Fibroblast of skin of left quadriceps (primary cell): ENCODE data around the gene ARHGEF28.

ENCODE experiments used
- DNase-seq, 2 experiments: peaks; one replicate each; pipeline ENCODE4 v3.0.0-alpha.2; 2013; ENCODE audit warnings: low read depth in 2 of 2

The ARHGEF28 gene

DNA sequence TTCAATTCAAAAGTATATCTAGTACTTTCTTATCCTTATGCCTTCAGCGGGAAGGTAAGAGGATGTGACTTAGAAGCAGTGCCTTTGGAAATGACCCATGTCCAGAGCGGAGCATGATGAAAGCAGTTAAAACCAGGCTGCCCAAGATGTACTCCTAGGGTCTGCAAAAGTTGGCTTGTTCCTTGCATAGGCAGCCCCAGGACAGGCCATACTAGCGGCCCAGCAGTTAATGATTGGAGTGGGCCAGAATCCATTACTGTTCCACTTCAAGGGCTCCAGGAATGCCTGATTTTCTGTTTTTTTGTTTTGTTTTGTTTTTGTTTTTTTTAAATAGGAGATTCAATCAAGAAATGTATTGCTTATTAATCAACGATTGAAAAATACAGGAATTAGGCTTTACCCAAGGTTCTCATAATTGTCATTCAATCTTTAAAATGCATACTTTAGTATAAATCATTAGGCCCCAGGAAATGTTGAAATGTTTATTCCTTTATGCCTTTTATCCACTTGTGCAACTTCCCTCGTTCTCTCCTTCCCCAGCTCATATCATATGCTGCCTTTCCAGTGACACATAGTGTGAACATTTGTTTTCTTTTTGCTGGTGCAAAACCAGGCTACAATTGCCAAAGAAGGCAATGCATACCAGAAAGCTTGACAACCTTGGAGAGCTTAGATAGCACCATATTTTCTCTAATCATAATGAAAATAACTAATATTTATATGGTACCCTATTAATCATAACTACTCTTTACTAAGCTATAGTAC is 190.8 kb downstream of the ARHGEF28 start:
- peak; percentile 63 for DNase-seq

DNA sequence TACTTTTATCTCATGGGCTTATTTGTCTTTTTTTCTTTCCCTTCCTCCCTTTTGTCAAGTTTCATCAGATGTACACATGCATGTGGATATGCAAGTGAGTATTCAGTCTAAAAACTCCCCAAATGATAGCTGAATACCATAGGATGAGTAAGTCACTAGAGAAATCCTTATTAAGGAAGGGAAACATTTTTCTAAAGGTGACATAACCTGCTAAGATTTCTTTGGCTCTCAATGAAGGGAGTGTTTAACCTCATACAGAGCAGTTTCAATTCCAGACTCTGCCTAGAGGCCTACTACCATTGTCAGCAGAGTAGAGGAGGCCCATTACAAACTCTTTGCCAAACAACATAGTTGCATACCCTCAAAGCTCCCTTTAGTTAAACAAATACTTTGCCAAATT is 192.4 kb downstream of the ARHGEF28 start:
- DNase-seq, result peak; percentile 51 to 53

- no peak for DNase-seq
Measured at GRCh38 chr5:73820326-73820725, 194.3 kb downstream of the ARHGEF28 start.

DNA sequence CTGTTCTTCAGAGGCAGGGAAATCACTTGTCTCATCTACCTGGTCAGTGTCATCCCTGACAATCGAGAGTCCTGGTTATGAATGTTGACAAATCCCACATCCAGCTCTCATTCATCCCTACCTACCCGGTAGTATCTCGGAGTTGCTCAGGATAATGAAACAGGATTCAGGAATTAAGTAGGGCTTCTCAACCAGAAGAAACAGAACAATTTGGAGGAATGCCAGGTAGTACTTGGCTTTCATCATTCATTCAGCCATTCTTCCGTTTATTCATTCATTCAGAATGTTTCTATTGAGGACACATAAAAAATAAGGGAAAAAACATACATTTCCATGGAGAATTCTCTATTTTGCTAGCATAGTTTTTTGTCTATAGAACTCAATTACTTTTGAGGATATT is 195.0 kb downstream of the ARHGEF28 start:
- DNase-seq, result no peak

- DNase-seq, result no peak
Measured at GRCh38 chr5:73822278-73822988, 196.4 kb downstream of the ARHGEF28 start.

- no peak for DNase-seq
Measured at GRCh38 chr5:73822989-73823339, 197.0 kb downstream of the ARHGEF28 start.

DNA sequence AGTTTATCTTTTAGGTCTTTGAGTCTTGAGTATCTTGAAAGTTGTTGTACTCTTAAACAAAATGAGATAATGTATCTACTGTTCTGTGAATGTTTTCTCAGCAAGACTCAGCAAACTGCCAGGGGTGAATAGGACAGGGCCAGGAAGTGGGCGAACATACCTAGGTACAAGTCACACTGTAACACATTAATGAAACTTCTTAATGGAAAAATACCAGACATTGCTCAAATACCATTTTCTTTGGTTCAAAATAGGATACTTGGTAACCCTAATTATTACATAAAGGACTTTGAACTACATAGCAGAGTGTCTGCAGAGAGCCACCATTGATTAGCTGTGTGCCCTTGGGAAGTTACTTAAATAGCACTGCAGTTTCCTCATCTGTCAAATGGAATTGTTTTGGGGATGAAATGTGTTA is 197.5 kb downstream of the ARHGEF28 start:
- no peak for DNase-seq

DNA sequence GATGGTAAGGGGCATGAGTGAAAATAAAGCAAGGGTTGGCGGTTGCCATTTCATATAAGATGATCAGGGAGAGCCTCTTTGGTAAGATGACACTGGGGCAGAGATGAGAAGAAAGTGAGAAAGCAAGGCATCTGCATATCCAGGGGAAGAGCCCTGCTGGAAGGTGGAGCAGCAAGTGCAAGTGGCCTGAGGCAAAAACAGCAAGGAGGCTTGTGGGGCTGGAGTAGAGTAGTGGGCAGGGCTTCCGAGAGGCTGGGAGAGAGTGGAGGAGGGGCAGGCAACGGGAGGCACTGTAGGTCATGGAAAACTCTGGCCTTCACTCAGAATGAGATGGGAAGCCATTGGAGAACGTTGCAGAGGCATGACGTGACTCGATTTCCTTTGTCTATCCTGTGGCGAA is 199.2 kb downstream of the ARHGEF28 start:
- DNase-seq, result no peak

- no peak for DNase-seq
Measured at GRCh38 chr5:73825736-73826135, 199.7 kb downstream of the ARHGEF28 start.

DNA sequence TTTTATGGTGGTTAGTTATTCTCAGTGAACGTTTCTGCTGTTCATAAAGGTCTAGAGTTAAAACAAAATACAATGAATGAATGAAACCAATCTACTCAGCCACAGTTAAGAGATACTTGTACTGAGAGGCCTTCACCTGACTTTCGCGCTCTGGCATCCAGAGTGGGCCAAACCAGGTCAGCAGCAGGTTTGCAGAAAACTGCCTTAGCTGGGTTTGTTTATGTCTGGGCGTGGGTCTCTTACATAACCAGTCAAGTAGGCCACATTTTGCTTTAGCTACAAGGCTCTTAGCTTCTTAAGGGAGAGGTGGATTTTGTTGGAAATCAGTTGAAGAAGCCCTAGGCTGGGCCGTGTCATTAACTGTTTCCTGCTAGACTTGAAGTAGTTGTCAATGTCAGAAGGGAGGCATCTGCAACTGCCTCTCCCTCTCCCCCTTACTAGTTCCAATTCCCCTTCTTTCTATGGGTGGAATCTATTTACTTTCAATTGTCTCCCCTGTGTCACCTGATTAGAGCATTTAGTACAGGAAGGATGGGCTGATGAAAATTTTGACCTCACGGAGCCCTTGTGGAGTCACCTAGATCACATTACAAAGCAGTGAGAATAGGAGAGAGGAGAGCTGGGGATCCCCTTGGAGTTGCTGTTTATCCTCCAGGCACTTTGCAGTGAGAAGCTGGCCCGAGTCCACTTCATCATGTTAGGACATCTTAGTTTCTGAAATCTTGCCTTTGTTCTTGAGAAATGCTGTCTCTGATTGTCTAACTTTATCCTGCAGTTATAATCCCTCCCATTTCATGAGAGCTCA is 200.5 kb downstream of the ARHGEF28 start:
- peak in 1 of 2 experiments; percentile 14 for DNase-seq

- DNase-seq, result no peak
Measured at GRCh38 chr5:73827106-73827450, 201.1 kb downstream of the ARHGEF28 start.

DNA sequence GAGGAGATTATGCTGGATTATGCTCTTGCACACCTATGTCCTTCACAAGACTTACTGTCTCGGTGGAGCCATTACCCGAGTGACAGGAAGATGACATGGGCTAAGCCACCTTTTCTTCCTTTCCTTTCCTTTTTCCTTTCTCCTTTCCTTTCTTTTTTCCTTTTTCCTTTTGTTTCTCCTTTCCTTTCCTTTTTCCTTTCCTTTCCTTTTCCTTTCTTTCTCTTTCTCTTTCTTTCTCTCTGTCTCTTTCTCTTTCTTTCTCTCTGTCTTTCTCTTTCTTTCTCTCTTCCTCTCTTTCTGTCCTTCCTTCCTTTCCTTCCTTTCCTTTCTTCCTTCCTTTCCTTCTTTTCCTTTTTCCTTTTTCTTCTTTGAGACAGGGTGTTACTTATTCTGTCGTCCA is 202.5 kb downstream of the ARHGEF28 start:
- no peak for DNase-seq

DNA sequence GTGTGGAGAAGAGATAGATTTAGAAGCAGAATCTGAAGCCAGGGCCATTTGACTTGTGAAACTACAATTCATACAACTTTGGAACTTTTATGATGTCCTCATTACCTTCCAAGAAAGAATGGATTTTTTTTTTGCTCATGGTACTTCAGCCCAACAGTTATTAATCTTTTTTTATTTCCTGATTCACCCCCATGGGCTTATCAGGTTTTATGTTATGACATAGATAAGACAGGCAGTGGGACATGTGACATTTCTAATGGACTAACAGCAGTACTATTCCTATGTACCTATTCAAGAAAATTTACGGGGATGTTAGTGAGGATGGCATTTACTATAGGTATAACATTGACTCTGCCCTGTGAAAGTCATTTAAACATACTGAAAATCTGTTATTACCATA is 204.7 kb downstream of the ARHGEF28 start:
- DNase-seq, result no peak

- no peak for DNase-seq
Measured at GRCh38 chr5:73831066-73831465, 205.1 kb downstream of the ARHGEF28 start.

DNA sequence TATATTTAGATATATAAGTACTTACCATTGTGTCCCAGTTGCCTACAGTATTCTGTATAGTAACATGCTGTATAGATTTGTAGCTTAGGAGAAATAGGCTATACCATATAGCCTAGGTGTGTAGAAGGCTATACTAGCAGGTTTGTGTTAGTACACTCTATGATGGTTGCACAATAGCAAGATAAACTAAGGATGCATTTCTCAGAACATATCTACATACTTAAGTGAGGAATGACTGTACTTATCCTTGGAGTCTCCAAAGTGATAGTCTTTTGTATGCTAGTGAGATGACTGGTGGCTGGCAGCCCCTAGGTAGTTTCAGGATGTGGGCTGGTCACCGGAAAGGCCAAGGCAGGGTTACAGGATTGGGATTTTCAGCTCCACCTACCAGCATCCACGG is 208.7 kb downstream of the ARHGEF28 start:
- DNase-seq, result no peak

GRCh38 chr5:73835726-73836125 is 209.7 kb downstream of the ARHGEF28 start:
- no peak for DNase-seq

GRCh38 chr5:73836607-73837006 is 210.6 kb downstream of the ARHGEF28 start:
- no peak for DNase-seq

DNA sequence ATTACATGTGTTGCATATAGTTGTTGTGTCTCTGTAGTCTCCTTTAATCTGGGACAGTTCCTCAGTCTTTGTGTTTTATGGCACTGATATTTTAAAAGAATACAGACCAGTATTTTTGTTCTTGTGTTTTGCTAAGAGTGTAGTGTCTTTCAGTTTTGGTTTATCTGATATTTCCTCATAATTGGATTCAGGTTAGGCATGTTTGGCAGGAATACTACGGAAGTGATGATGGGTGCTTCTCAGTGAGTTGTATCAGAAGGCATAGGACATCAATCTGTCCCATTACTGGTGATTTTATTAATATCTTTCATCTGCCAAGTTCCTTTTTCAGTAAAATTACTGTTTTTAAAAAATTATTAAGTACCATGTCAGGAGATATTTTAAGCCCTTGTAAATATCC is 212.9 kb downstream of the ARHGEF28 start:
- DNase-seq, result no peak

DNA sequence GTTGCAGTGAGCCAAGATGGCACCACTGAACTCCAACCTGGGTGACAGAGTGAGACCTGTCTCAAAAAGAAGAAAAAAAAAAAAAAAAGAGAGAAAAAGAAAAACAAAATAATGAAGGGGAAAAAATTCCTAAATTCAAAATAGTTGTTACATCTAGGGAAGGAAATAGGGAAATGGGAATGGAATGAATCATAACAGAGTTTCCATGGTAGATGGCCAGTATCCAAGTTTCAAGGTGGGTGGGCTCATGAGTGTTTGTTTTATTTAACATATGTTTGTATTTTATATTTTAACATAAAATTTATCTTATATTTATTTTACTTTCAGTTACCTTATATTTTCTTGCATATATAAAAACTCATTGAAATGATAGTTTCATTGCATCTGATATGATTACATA is 215.6 kb downstream of the ARHGEF28 start:
- no peak for DNase-seq

DNA sequence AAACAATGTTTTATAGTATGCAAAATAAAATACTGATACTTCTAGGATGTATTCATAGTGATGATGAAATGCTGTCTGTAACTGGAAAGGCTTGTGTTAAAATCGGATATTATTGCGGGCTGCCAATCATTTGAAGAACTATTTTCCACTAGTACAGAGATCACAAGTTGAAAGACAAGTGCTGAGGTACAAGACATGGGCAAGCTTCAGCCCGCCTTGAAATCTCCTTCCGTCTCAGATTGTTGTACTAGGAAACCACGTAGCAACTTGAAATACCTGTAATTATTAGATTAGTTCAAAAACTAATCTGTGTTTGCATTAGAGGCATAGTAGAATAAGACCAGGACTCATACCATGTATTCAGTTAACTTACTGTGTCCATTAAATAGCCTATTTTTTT is 218.2 kb downstream of the ARHGEF28 start:
- no peak for DNase-seq

DNA sequence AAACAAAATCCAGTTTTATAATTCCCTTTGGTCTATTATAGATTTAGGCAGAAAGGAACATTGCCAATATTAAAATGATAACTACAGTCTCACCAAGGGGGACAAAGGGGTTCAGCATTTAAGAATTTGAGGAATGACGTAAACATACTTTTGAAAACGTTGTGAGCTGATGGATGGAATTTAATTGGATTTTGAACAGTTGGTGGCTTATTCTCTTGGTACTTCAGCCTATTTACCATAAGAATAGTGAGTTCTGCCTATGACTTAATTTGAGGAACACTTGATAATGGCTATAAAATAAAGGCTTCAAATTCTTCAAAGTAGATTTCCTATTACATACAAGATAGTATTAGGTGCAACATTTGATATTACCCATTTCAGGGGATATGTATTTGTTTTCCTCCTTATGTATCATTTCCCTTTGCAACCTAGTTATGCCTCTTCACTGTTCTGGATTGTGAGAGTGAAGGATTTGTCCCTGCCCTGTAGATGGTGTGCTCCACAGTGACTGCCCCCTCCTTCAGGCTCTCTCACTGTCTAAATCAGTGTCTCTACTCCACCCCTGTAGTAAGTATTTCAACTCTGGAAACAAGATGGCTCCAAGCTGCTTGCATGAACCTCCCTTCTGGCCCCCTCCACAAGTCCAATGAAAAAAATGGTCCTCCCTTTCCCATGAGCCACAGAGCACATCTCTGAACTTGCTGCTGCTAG is 225.6 kb downstream of the ARHGEF28 start:
- no peak for DNase-seq

DNA sequence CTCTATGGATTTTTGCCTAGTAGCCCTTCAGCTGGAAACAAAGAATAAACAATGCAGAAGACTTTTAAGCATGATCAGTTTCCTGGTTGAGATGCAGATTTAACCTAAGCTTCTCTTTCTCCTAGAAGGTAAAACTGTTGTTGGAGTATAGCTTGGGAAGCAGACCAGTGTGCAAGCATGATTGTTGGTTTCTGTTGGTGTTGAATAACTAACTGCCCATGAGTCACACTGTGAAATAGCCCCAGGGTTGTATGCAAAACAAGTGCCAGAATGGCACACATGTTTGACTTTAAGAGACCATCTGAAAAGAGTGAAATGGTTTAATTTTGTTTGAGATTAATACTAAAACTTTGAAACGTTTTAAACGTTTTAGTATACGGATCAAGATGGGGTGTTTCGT is 227.1 kb downstream of the ARHGEF28 start:
- no peak for DNase-seq
